Prostate gland (tissue), 2 donors: ENCODE measurements around the gene VWA8. TPM values are rescaled to one million over a fixed set of nuclear protein-coding genes. Genes with fewer than 3 reads are reported as not detected.

Source experiments
- DNase-seq: peaks from one replicate; pipeline ENCODE4 v3.0.0-alpha.2; 2019; ENCODE audit warnings: low spot score
- H3K27ac ChIP-seq, 2 donors: fragments of 200-600 bp; sonication (generic); 2 replicates each; pipeline ENCODE4 v1.5.1; 2017 to 2019
- H3K27me3 ChIP-seq: fragments of 200-600 bp; sonication (generic); replicated peaks from 2 replicates; pipeline ENCODE4 v1.5.1; 2019; ENCODE audit not compliant: insufficient read depth
- H3K36me3 ChIP-seq, 2 donors: fragments of 200-600 bp; sonication (generic); 1 replicate in 1 of 2; 2 replicates in 1 of 2; pipeline versions ENCODE4 v1.5.1 to v1.8.1; 2017 to 2019
- H3K4me1 ChIP-seq: fragments of 200-600 bp; sonication (generic); replicated peaks from 2 replicates; pipeline ENCODE4 v1.5.1; 2019
- H3K4me3 ChIP-seq, 2 donors: fragments of 200-600 bp; sonication (generic); 2 replicates each; pipeline ENCODE4 v1.5.1; 2017 to 2019
- H3K9me3 ChIP-seq: fragments of 200-600 bp; sonication (generic); 2 replicates; pipeline ENCODE4 v1.5.1; 2017
- POLR2A ChIP-seq: fragments of 450-650 bp; IDR thresholded peaks from one replicate; pipeline ENCODE4 v1.6.1; 2016; ENCODE audit warnings: antibody characterized with exemption, mild to moderate bottlenecking
- POLR2AphosphoS5 ChIP-seq: sonication (generic); formaldehyde crosslinking; IDR thresholded peaks from one replicate; pipeline ENCODE4 v1.6.1; 2017; ENCODE audit warnings: antibody characterized with exemption
- WGBS: methylation state at CpG from one replicate; pipeline ENCODE4 v1.1.5; 2018; 5-methylcytosine and 5-hydroxymethylcytosine counted together
- intact Hi-C: fragments of 100-400 bp; cut with DNase I; formaldehyde crosslinking; loops from one replicate; pipeline ENCODE4 v1.14.2; 2022
- total RNA-seq, 2 donors: library from RNA; depleted of rRNA; stranded (reverse); fragments of >200 nt; gene quantifications; one replicate each; pipeline ENCODE4 v1.1.0, GENCODE V29; 2016
- TF ChIP-seq, protein P1 (sequence below), 4 experiments: fragments of 200-600 bp in 2 of 4; fragments of 450-650 bp in 2 of 4; sonication (generic) in 2 of 4; IDR thresholded peaks; 1 replicate in 3 of 4; 2 replicates in 1 of 4; pipeline ENCODE4 v1.5.1; 2016 to 2019; ENCODE audit warnings: antibody characterized with exemption in 4 of 4, mild to moderate bottlenecking in 2 of 4, moderate library complexity in 2 of 4

The VWA8 gene
- total RNA-seq, 2 donors from 2014 or later, result 18.1 to 21.8 TPM

DNA sequence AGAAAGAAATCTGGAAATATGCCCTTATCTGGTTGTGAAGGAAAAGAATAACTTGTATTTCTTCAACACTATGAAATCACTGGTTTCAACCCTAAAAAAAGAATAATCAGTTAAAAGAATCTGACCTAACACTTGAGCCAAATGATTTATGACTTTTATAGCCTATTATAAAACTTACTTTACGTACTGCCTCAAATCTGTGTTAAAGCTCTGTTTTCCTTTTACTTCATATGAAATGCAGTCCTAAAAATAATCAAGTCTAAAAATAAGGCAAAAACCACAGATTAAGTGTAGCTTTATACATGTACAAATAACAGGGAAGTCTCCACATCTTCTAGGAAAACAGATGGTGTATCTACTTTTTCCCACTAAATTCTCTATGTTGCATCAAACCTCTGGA, 101.3 kb downstream of the VWA8 start:
- no peaks in the 10 kb centered on the region for H3K4me1 ChIP-seq
- no peak for DNase-seq
- H3K36me3 ChIP-seq, result no peaks in the 10 kb centered on the region
- intact Hi-C loops, result no loop called here
- TF ChIP-seq POLR2AphosphoS5 (no peak), POLR2A (no peak)
- TF ChIP-seq, protein P1, sequence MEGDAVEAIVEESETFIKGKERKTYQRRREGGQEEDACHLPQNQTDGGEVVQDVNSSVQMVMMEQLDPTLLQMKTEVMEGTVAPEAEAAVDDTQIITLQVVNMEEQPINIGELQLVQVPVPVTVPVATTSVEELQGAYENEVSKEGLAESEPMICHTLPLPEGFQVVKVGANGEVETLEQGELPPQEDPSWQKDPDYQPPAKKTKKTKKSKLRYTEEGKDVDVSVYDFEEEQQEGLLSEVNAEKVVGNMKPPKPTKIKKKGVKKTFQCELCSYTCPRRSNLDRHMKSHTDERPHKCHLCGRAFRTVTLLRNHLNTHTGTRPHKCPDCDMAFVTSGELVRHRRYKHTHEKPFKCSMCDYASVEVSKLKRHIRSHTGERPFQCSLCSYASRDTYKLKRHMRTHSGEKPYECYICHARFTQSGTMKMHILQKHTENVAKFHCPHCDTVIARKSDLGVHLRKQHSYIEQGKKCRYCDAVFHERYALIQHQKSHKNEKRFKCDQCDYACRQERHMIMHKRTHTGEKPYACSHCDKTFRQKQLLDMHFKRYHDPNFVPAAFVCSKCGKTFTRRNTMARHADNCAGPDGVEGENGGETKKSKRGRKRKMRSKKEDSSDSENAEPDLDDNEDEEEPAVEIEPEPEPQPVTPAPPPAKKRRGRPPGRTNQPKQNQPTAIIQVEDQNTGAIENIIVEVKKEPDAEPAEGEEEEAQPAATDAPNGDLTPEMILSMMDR (IDR thresholded peaks at IDR 0.05), result no peak
- no peak overlapping the region for H3K27ac ChIP-seq
- WGBS, result 15% methylated on average over 1 of the region's 1 CpG
- no peak overlapping the region for H3K4me3 ChIP-seq
- H3K27me3 ChIP-seq, result no peaks in the 10 kb centered on the region
- no peaks in the 10 kb centered on the region for H3K9me3 ChIP-seq

DNA sequence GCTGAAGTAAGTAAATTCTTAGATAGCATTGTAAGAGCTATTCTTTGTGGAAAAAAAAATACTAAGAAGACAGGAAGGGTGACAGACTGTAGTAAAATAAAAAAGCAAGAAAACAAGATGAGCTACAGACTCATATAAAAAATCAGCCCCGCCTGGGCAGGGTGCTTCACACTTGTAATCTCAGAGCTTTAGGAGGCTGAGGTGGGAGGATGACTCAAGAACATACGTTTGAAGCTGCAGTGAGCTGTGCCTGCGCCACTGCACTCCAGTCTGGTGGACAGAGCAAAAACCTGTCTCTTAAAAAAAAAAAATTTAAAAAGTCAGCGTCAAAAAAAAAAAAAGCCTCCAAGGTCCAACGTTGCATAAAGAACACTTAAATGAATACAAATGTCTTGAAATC, 102.1 kb downstream of the VWA8 start:
- DNase-seq, result no peak
- Histone ChIP-seq H3K9me3 (no peaks in the 10 kb centered on the region), H3K27me3 (no peaks in the 10 kb centered on the region), H3K4me3 (no peak overlapping the region), H3K27ac (no peak overlapping the region), H3K36me3 (no peaks in the 10 kb centered on the region), H3K4me1 (no peaks in the 10 kb centered on the region)
- 61% methylated on average over 5 of the region's 5 CpGs for whole genome bisulfite sequencing
- intact Hi-C loops, result no loop called here
- TF ChIP-seq POLR2A (no peak), POLR2AphosphoS5 (no peak)
- TF ChIP-seq, protein P1 (IDR thresholded peaks at IDR 0.05), result no peak

- DNase-seq, result no peak
- H3K4me3 ChIP-seq, result no peak overlapping the region
- no peaks in the 10 kb centered on the region for H3K4me1 ChIP-seq
- intact Hi-C loops, result no loop called here
- 91% methylated on average over 1 of the region's 1 CpG for WGBS
- no peak overlapping the region for H3K27ac ChIP-seq
- TF ChIP-seq, protein P1 (IDR thresholded peaks at IDR 0.05), result no peak
- TF ChIP-seq POLR2A (no peak), POLR2AphosphoS5 (no peak)
- no peaks in the 10 kb centered on the region for H3K36me3 ChIP-seq
- H3K9me3 ChIP-seq, result no peaks in the 10 kb centered on the region
- no peaks in the 10 kb centered on the region for H3K27me3 ChIP-seq
These were observed 106.2 kb downstream of the VWA8 start for GRCh38 chr13:41854758-41855157.

- H3K9me3 ChIP-seq, result no peaks in the 10 kb centered on the region
- H3K27me3 ChIP-seq, result no peaks in the 10 kb centered on the region
- WGBS, result 99% methylated on average over 3 of the region's 3 CpGs
- H3K27ac ChIP-seq, result no peak overlapping the region
- DNase-seq, result no peak
- no peak overlapping the region for H3K4me3 ChIP-seq
- TF ChIP-seq, protein P1 (IDR thresholded peaks at IDR 0.05), result no peak
- TF ChIP-seq POLR2AphosphoS5 (no peak), POLR2A (no peak)
- H3K36me3 ChIP-seq, result no peaks in the 10 kb centered on the region
- intact Hi-C loops, result no loop called here
- H3K4me1 ChIP-seq, result no peaks in the 10 kb centered on the region
These were observed 109.6 kb downstream of the VWA8 start for GRCh38 chr13:41851351-41851750.

- no peak for DNase-seq
- TF ChIP-seq, protein P1 (IDR thresholded peaks at IDR 0.05), result no peak
- WGBS, result 68% methylated on average over 2 of the region's 2 CpGs
- Histone ChIP-seq H3K9me3 (no peaks in the 10 kb centered on the region), H3K27ac (no peak overlapping the region), H3K4me1 (no peaks in the 10 kb centered on the region), H3K4me3 (no peak overlapping the region), H3K36me3 (no peaks in the 10 kb centered on the region), H3K27me3 (no peaks in the 10 kb centered on the region)
- intact Hi-C loops, result no loop called here
These were observed 112.3 kb downstream of the VWA8 start for GRCh38 chr13:41848435-41849255.
